Transverse colon (tissue), 4 donors: Measurements from ENCODE around the gene STMN3. TPM values are rescaled to one million over a fixed set of nuclear protein-coding genes. Genes with fewer than 3 reads are reported as not detected.

Experiments
- DNase-seq: peaks from one replicate; pipeline ENCODE4 v3.0.0-alpha.2; 2019
- H3K27ac ChIP-seq, 4 donors: fragments of 200-600 bp; sonication (generic); 2 replicates each; pipeline ENCODE4 v1.5.1; 2016 to 2018; ENCODE audit warnings: inconsistent platforms in 4 of 4
- H3K27me3 ChIP-seq: fragments of 200-600 bp; sonication (generic); 2 replicates; pipeline ENCODE4 v1.5.1; 2017; ENCODE audit warnings: inconsistent platforms
- H3K36me3 ChIP-seq, 4 donors: fragments of 200-600 bp; sonication (generic); 2 replicates each; pipeline ENCODE4 v1.5.1; 2017 to 2019; ENCODE audit warnings: inconsistent platforms in 4 of 4
- H3K4me1 ChIP-seq, 4 donors: fragments of 200-600 bp; sonication (generic); 2 replicates each; pipeline ENCODE4 v1.5.1; 2017 to 2020; ENCODE audit warnings: inconsistent platforms in 4 of 4
- H3K4me3 ChIP-seq, 4 donors: fragments of 200-600 bp; sonication (generic); 1 replicate in 1 of 4; 2 replicates in 3 of 4; pipeline versions ENCODE4 v1.5.1 to v1.6.1; 2017 to 2019; ENCODE audit warnings: inconsistent platforms in 4 of 4
- H3K9me3 ChIP-seq, 2 donors: fragments of 200-600 bp; sonication (generic); 2 replicates each; pipeline ENCODE4 v1.5.1; 2017 to 2019; ENCODE audit warnings: inconsistent platforms in 2 of 2
- EP300 ChIP-seq: sonication (generic); formaldehyde crosslinking; IDR thresholded peaks from one replicate; pipeline ENCODE4 v1.6.1; 2017; ENCODE audit warnings: antibody characterized with exemption, low read depth
- POLR2A ChIP-seq: fragments of 450-650 bp; IDR thresholded peaks from one replicate; pipeline ENCODE4 v1.6.1; 2016; ENCODE audit warnings: antibody characterized with exemption, mild to moderate bottlenecking, moderate library complexity
- POLR2AphosphoS5 ChIP-seq, 3 donors: sonication (generic); formaldehyde crosslinking; IDR thresholded peaks; one replicate each; pipeline ENCODE4 v1.6.1; 2016; ENCODE audit warnings: antibody characterized with exemption in 3 of 3
- WGBS, 2 donors: methylation state at CpG; one replicate each; pipeline ENCODE4 v1.1.5; 2018; ENCODE audit warnings: low coverage in 1 of 2; 5-methylcytosine and 5-hydroxymethylcytosine counted together
- in situ Hi-C, 4 donors: fragments of 200-750 bp; cut with MboI; loops; one replicate each; pipeline versions ENCODE4 v1.15.0 to v1.15.1; 2017; ENCODE audit warnings: low sequenced_read_pairs in 3 of 4, low pct_ligation_motif_present in 1 of 4, low pct_unique_long_range_greater_than_20kb in 1 of 4
- intact Hi-C: fragments of 100-400 bp; cut with DNase I; formaldehyde crosslinking; loops from one replicate; pipeline ENCODE4 v1.15.1; 2023; ENCODE audit warnings: low total_unique reads
- total RNA-seq, 4 donors: library from RNA; depleted of rRNA; stranded (reverse); fragments of >200 nt; gene quantifications; one replicate each; pipeline ENCODE4 v1.1.0, GENCODE V29; 2016
- TF ChIP-seq, protein P1 (sequence below), 5 experiments: fragments of 200-600 bp in 3 of 5; fragments of 450-650 bp in 2 of 5; sonication (generic) in 3 of 5; IDR thresholded peaks; 1 replicate in 2 of 5; 2 replicates in 3 of 5; pipeline ENCODE4 v1.5.1; 2016 to 2017; ENCODE audit warnings: antibody characterized with exemption in 5 of 5, inconsistent platforms in 3 of 5, mild to moderate bottlenecking in 2 of 5, moderate library complexity in 1 of 5

The STMN3 gene
- total RNA-seq, 4 donors from 2014 or later: 0.75 to 7.1 (median 4.4) TPM

DNA sequence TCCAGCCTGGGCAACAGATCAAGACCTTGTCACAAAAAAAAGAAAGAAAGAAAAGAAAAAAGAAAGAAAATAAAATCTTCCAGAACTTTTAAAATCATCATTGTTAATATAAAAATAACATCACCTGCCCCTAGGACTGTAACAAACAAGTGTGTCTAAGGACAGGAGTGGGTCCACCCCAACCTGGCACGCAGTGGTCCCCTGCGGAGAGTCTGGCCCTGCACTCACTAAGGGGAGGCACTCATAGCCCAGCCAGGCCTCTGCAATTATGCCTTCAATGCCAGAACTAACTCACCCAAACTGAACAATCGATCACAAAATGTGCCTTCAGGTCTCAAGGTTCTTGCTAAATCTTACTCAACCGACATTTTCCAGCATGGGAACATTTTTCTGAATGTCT is 31.1 kb downstream of the STMN3 start:
- TF ChIP-seq POLR2AphosphoS5 (IDR thresholded peaks at IDR 0.05) (no peak), EP300 (no peak), POLR2A (no peak)
- TF ChIP-seq, protein P1, sequence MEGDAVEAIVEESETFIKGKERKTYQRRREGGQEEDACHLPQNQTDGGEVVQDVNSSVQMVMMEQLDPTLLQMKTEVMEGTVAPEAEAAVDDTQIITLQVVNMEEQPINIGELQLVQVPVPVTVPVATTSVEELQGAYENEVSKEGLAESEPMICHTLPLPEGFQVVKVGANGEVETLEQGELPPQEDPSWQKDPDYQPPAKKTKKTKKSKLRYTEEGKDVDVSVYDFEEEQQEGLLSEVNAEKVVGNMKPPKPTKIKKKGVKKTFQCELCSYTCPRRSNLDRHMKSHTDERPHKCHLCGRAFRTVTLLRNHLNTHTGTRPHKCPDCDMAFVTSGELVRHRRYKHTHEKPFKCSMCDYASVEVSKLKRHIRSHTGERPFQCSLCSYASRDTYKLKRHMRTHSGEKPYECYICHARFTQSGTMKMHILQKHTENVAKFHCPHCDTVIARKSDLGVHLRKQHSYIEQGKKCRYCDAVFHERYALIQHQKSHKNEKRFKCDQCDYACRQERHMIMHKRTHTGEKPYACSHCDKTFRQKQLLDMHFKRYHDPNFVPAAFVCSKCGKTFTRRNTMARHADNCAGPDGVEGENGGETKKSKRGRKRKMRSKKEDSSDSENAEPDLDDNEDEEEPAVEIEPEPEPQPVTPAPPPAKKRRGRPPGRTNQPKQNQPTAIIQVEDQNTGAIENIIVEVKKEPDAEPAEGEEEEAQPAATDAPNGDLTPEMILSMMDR (IDR thresholded peaks at IDR 0.05): no peak
- in situ Hi-C loops: no loop called here
- no peak for DNase-seq
- no peaks in the 10 kb centered on the region for H3K9me3 ChIP-seq
- no peaks in the 10 kb centered on the region for H3K27me3 ChIP-seq
- no peak overlapping the region for H3K4me3 ChIP-seq
- WGBS, 2 donors: 94 to 100% methylated on average over 3 to 4 of the region's 4 CpGs
- peaks cover 0 to 10% (median 3%) of the 10 kb centered on the region in 4 donors for H3K4me1 ChIP-seq
- H3K36me3 ChIP-seq: peaks cover 0 to 9% (median 4%) of the 10 kb centered on the region in 4 donors
- H3K27ac ChIP-seq: no peak overlapping the region
- intact Hi-C loops: no loop called here

DNA sequence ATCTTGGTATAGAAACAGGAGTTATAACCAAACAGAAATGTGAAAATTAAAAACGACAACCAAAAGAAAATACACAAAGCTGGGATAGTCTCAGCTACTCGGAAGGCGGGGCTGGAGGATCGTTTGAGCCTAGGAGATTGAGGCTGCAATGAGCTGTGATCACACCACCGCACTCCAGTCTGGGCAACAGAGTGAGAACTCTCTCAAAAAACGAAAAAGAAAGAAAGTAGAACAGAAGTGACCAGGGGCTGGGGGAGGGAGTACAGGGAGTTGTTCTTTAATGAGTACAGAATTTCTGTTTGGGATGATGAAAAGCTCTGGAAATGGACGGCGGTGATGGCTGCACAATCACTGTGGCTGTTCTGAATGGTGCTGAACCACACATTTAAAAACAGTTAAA is 32.2 kb downstream of the STMN3 start:
- TF ChIP-seq, protein P1 (IDR thresholded peaks at IDR 0.05): no peak
- TF ChIP-seq POLR2AphosphoS5 (IDR thresholded peaks at IDR 0.05): no peak
- TF ChIP-seq EP300: no peak
- no peak for TF ChIP-seq POLR2A
- Histone ChIP-seq H3K27me3 (no peaks in the 10 kb centered on the region), H3K4me1 (peaks cover 0 to 6% (median 3%) of the 10 kb centered on the region in 4 donors), H3K9me3 (no peaks in the 10 kb centered on the region), H3K4me3 (no peak overlapping the region), H3K27ac (no peak overlapping the region), H3K36me3 (peaks cover 0 to 16% (median 4%) of the 10 kb centered on the region in 4 donors)
- DNase-seq: no peak
- in situ Hi-C loops (no loop called here), intact Hi-C loops (no loop called here)
- WGBS, 2 donors: 63 to 84% methylated on average over 2 to 8 of the region's 8 CpGs

DNA sequence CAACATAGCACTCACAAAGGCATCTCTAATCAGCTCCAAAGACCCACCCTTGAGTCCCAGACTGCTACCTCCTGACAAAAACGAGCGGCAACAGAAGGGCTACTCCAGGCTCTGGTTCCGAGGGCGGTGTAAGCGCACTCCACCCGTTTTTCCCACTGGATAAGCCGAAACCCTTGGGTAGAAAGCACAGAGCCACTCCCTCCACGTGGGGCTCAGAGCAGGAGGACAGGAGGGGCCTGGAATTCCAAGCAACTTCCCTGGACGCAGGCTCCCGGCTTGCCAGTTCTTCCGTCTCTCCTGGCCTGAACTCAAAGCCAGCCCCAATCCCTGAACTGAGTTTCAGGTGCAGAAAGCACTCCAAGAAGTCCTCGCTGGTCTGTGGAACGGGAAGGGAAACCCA is 33.7 kb downstream of the STMN3 start:
- intact Hi-C loops: no loop called here

DNA sequence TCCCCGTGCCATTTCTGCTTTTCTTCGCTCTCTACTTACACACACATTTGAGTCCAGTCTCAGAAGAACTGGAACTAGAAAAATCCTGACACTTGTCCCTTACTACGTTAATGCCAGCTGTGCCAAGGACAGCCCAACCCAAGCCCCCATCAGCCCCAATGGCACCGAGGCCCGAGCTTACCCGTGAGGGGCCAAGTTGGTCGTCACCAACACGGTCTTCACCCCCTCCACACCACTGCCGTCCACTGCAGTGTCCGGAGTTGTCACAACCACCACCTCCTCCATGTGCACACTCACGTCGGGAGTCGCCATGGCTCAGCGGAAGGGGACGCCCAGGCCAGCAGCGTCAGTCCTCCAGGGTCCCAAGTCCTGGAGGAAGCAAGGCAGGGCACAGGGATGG is 34.1 kb downstream of the STMN3 start:
- peaks cover 0 to 24% (median 4%) of the 10 kb centered on the region in 4 donors for H3K36me3 ChIP-seq
- no peaks in the 10 kb centered on the region for H3K9me3 ChIP-seq
- intact Hi-C loops (no loop called here), in situ Hi-C loops (no loop called here)
- no peak overlapping the region for H3K4me3 ChIP-seq
- no peak for TF ChIP-seq POLR2A
- no peak for TF ChIP-seq POLR2AphosphoS5 (IDR thresholded peaks at IDR 0.05)
- TF ChIP-seq, protein P1 (IDR thresholded peaks at IDR 0.05): no peak
- no peak for TF ChIP-seq EP300
- WGBS, 2 donors: 93 to 94% methylated on average over 2 to 16 of the region's 16 CpGs
- DNase-seq: no peak
- no peaks in the 10 kb centered on the region for H3K27me3 ChIP-seq
- no peak overlapping the region for H3K27ac ChIP-seq
- no peaks in the 10 kb centered on the region for H3K4me1 ChIP-seq

More for the DNA sequence above, 33.7 kb downstream of the STMN3 start:
- H3K27me3 ChIP-seq: no peaks in the 10 kb centered on the region
- TF ChIP-seq, protein P1 (IDR thresholded peaks at IDR 0.05): no peak
- TF ChIP-seq POLR2A (no peak), EP300 (no peak), POLR2AphosphoS5 (IDR thresholded peaks at IDR 0.05) (no peak)
- no peak overlapping the region for H3K27ac ChIP-seq
- H3K4me1 ChIP-seq: no peaks in the 10 kb centered on the region
- 87% methylated on average over 13 of the region's 13 CpGs; no CpG with 5 or more reads in 1 of the 2 donors for WGBS, 2 donors
- peaks cover 0 to 24% (median 4%) of the 10 kb centered on the region in 4 donors for H3K36me3 ChIP-seq
- DNase-seq: no peak
- in situ Hi-C loops: no loop called here
- no peak overlapping the region for H3K4me3 ChIP-seq
- no peaks in the 10 kb centered on the region for H3K9me3 ChIP-seq
